DND-41 (cell line): ENCODE results near the gene SFMBT2.

Experiments used
- ATAC-seq: fragments of 200-7000 bp; cut with Tn5 transposase; 3 replicates; pipeline ENCODE4 v1.9.1; 2021; ENCODE audit warnings: low read depth; ENCODE audit not compliant: insufficient read depth
- DNase-seq: peaks from one replicate; pipeline ENCODE4 v3.0.0-alpha.2; 2020
- H2AFZ ChIP-seq: 2 replicates; pipeline ENCODE4 v1.6.0; 2012; ENCODE audit warnings: low read depth, low read length
- H3K27ac ChIP-seq: 2 replicates; pipeline ENCODE4 v1.5.1; 2012; ENCODE audit warnings: low read length, inconsistent platforms
- H3K27me3 ChIP-seq: fragments of 200-600 bp; sonication (generic); 2 replicates; pipeline ENCODE4 v1.6.0; 2012; ENCODE audit warnings: low read length, mild to moderate bottlenecking, inconsistent platforms; ENCODE audit not compliant: insufficient read depth, poor library complexity
- H3K36me3 ChIP-seq: 2 replicates; pipeline ENCODE4 v1.5.1; 2012; ENCODE audit warnings: low read length, inconsistent platforms; ENCODE audit not compliant: insufficient read depth
- H3K4me1 ChIP-seq: 2 replicates; pipeline ENCODE4 v1.5.1; 2012; ENCODE audit warnings: mild to moderate bottlenecking, low read length; ENCODE audit not compliant: insufficient read depth
- H3K4me2 ChIP-seq: 2 replicates; pipeline ENCODE4 v1.6.0; 2012; ENCODE audit warnings: mild to moderate bottlenecking, moderate library complexity, low read length, inconsistent platforms; ENCODE audit not compliant: insufficient read depth
- H3K4me3 ChIP-seq, 2 experiments: fragments of 200-600 bp in 1 of 2; shearing (Covaris generic) in 1 of 2; 2 replicates each; pipeline ENCODE4 v1.5.1; 2012 to 2016; ENCODE audit warnings: inconsistent platforms in 2 of 2, low read length in 2 of 2, mild to moderate bottlenecking in 2 of 2, low read depth in 1 of 2, moderate library complexity in 1 of 2
- H3K79me2 ChIP-seq: 2 replicates; pipeline ENCODE4 v1.6.0; 2012; ENCODE audit warnings: low read length, inconsistent platforms; ENCODE audit not compliant: insufficient read depth
- H3K9ac ChIP-seq: 2 replicates; pipeline ENCODE4 v1.6.0; 2012; ENCODE audit warnings: low read depth, mild to moderate bottlenecking, inconsistent platforms, low read length, moderate library complexity
- H3K9me3 ChIP-seq: 2 replicates; pipeline ENCODE4 v1.5.1; 2012; ENCODE audit warnings: low read length, moderate library complexity, mild to moderate bottlenecking, inconsistent platforms; ENCODE audit not compliant: insufficient read depth, severe bottlenecking
- H4K20me1 ChIP-seq: 2 replicates; pipeline ENCODE4 v1.6.0; 2012; ENCODE audit warnings: low read length; ENCODE audit not compliant: insufficient read depth
- CTCF ChIP-seq: IDR thresholded peaks from 2 replicates; pipeline ENCODE4 v1.5.1; 2012; ENCODE audit warnings: borderline replicate concordance, low read length, moderate library complexity, mild to moderate bottlenecking; ENCODE audit not compliant: poor library complexity, severe bottlenecking; ENCODE audit errors: extremely low read depth
- EZH2 ChIP-seq: IDR thresholded peaks from 3 replicates; pipeline ENCODE4 v1.6.1; 2012; ENCODE audit warnings: borderline replicate concordance, low read depth, mild to moderate bottlenecking, moderate library complexity, low read length, inconsistent platforms; ENCODE audit not compliant: severe bottlenecking

The SFMBT2 gene

GRCh38 chr10:7409045-7409731 lies 1.6 kb downstream of the SFMBT2 start:
- Histone ChIP-seq H4K20me1 (peaks cover 47% of the 10 kb centered on the region), H3K4me2 (peak overlapping the region; percentile 70), H3K4me1 (peaks cover 43% of the 10 kb centered on the region), H3K79me2 (peaks cover 78% of the 10 kb centered on the region), H3K9me3 (no peaks in the 10 kb centered on the region), H3K9ac (peak overlapping the region; percentile 68), H3K4me3 (peak overlapping the region; percentile 77 to 90), H3K27ac (peak overlapping the region; percentile 91), H2AFZ (peak overlapping the region; percentile 72), H3K36me3 (peaks cover 28% of the 10 kb centered on the region), H3K27me3 (no peaks in the 10 kb centered on the region)
- ATAC-seq (peak; percentile 55), DNase-seq (peak; percentile 73)
- TF ChIP-seq CTCF (peak; percentile 37), EZH2 (no peak)

- Histone ChIP-seq H3K27ac (peak overlapping the region; percentile 91), H3K79me2 (peaks cover 85% of the 10 kb centered on the region), H3K36me3 (peaks cover 28% of the 10 kb centered on the region), H3K9me3 (no peaks in the 10 kb centered on the region), H3K4me2 (peak overlapping the region; percentile 70), H3K4me3 (peak overlapping the region; percentile 77 to 90), H3K27me3 (no peaks in the 10 kb centered on the region), H3K4me1 (peaks cover 43% of the 10 kb centered on the region), H3K9ac (peak overlapping the region; percentile 68), H4K20me1 (peaks cover 53% of the 10 kb centered on the region), H2AFZ (peak overlapping the region; percentile 42; the same call in 1 of the 2 replicates)
- TF ChIP-seq CTCF (peak; percentile 74), EZH2 (no peak)
- ATAC-seq (peak; percentile 39), DNase-seq (peak; percentile 63)
Observed at GRCh38 chr10:7408291-7409044, 2.4 kb downstream of the SFMBT2 start.

- peaks cover 93% of the 10 kb centered on the region for H3K79me2 ChIP-seq
- peak overlapping the region; percentile 70 for H3K4me2 ChIP-seq
- H3K9ac ChIP-seq = peak overlapping the region; percentile 68
- no peak overlapping the region for H2AFZ ChIP-seq
- peak overlapping the region; percentile 91 for H3K27ac ChIP-seq
- H3K4me1 ChIP-seq = peaks cover 43% of the 10 kb centered on the region
- peaks cover 61% of the 10 kb centered on the region for H4K20me1 ChIP-seq
- H3K4me3 ChIP-seq = peak overlapping the region; percentile 77 to 90; a peak in 3 of 4 replicates
- TF ChIP-seq CTCF (no peak), EZH2 (no peak)
- ATAC-seq (peak; percentile 30), DNase-seq (peak; percentile 63)
- H3K27me3 ChIP-seq = no peaks in the 10 kb centered on the region
- H3K9me3 ChIP-seq = no peaks in the 10 kb centered on the region
- peaks cover 33% of the 10 kb centered on the region for H3K36me3 ChIP-seq
Observed at GRCh38 chr10:7407368-7408290, 3.2 kb downstream of the SFMBT2 start.
